IPS-11a (cell line): Measurements from ENCODE around the gene NUS1.
"Not testable (repeated sequence)": the region's sequence is repeated elsewhere in the genome, so short reads cannot be mapped to it uniquely, and the experiment has no call there.

Experiments
- H3K4me3 ChIP-seq: one replicate; pipeline ENCODE4 v1.5.1; 2013; ENCODE audit warnings: low read depth, low read length, control low read depth

Gene NUS1

DNA sequence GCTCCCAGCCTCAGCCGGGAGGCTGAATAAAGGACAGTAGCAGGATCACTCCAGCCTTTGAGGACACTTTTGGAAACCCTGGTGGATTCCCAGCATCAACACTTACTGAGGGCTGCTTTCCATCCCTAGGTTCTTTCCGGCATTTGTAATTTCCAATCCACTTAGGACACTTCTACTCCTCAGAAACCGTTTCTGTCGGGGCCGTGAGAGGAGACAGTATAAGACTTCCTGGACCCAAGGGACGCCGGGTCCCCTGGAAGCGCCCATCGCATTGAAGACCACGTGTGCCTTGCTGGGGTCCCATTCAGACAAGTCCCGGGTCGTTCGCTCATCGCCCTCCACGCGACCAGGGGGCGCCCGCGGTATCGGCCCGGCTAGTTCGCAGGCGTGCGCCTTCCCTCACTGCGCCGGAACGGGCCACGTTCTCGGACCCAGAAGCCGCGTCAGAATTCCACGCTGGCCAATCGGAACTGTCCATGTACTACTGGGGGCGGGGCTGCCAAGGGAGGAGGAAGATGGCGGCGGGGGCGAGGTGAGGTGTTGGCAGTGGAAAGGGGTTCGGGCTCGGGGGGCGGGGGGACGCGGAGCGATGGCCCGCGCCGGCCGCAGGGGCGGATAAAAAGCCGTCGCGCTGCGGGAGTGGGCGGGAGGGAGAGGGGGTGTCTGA is at the start of gene NUS1:
TSS of gene NUS1 (plus strand) at position 479 of the 667 bp plus-strand sequence. CDS start 202 bp downstream, outside the sequence.
- peak within 1 kb of the TSS; percentile 82 for H3K4me3 ChIP-seq

DNA sequence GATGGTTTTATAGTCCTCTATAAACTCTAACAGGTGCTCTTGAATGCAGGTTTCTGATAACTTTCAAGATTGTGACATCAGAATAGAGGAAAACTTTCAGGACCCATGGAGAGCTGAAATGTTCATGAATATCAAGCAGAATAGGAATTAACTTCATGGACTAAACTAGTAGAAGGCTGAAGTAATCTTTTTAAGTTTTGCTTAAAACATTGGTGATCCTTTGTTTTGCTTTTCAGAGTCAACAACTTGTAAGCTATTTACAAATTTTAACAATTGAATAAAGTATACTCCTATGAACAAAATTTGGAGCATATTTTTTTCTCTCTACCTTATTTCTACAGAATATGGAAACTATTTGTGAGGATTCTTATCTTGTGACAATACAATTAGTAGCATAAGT is 47.7 kb upstream of the NUS1 start:
- no peak overlapping the region for H3K4me3 ChIP-seq

DNA sequence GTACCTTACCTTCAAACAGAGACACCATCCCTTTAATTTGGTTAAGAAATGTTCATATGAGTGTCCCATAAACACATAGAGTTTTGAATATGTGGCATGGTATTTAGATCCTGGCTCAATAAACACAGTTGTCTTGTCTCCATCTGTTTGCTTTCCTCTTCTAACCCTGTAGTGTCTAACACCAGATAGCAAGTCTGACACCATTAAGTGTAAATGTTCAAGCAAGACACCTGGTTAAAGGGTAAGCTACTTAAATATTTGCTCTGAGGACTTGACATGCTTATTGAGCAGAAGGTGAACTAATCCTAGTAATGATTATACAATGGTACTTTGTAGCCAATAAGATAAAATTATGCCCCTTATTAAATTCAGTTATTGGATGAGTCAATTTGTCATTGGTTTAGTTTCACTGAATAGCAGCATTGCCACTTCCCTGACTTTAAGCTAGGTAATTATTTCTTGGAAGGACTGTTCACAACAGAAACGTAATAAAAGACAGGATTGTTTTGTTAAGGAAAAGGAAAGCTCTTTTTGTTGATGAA is 46.1 kb upstream of the NUS1 start:
- no peak overlapping the region for H3K4me3 ChIP-seq

DNA sequence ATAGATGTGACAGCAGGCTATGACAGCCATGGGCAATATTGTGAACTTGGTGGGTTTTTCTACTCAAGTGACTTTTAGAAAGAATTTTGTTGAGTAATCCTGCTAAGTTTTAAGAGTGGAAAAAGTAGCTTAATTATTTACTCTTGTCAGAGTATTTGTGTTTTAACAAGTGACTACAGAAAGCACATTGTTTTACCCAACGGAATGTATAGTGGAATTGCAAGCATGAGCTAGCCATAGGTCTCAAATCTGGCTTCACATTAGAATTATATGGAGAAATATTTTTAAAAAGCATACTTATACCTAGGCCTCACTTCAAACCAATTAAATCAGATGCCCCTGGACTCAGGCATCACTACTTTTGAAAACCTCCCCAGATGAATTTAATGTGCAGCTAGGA is 37.5 kb upstream of the NUS1 start:
- no peak overlapping the region for H3K4me3 ChIP-seq

DNA sequence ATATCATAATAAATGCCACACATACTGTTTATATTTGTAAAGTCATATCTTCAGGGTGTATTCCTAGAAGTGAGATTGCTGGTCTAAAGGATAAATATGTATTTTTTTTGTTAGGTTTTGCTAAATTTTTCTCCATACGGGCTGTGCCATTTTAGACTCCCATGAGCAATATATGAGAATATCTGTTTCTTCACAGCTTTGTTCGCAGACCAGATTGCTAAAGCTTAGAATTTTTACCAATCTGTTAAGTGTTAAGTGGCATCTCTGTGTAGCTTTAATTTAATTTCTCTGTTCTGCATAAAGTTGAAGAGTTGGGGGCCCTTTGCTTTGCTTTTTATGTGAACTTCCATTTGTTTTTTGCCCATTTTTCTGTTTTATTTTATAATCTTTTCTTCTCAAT is 32.3 kb upstream of the NUS1 start:
- no peak overlapping the region for H3K4me3 ChIP-seq

DNA sequence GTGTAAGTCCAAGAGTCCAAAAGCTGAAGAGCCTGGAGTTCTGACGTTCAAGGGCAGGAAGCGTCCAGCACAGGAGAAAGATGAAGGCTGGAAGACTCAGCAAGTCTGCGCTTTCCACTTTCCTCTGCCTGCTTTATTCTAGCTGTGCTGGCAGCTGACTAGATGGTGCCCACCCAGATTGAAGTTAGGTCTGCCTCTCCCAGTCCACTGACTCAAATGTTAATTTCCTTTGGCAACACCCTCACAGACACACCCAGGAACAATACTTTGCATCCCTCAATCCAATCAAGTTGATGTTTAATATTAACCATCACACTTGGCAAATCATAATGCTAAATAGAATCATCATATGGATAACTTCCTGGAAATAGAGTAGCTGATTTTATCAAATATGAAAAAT is 23.3 kb upstream of the NUS1 start:
- not testable (repeated sequence) for H3K4me3 ChIP-seq

DNA sequence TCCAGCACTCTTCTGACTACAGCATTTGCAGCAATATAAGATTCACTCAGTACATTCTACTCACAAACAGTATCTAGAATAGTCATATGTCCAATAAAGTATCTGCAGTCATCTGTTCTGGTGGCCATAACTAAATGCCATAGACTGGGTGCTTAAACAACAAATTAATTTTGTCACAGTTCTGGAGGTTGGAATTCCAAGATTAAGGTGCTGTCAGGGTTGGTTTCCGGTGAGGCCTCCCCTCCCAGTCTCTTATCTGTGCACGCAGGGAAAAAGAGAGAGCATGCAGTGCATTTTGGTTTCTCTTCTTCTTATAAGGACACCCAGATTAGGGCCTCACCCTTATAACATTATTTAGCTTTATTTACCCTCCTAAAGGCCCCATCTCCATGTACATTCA is 21.3 kb upstream of the NUS1 start:
- H3K4me3 ChIP-seq: no peak overlapping the region

DNA sequence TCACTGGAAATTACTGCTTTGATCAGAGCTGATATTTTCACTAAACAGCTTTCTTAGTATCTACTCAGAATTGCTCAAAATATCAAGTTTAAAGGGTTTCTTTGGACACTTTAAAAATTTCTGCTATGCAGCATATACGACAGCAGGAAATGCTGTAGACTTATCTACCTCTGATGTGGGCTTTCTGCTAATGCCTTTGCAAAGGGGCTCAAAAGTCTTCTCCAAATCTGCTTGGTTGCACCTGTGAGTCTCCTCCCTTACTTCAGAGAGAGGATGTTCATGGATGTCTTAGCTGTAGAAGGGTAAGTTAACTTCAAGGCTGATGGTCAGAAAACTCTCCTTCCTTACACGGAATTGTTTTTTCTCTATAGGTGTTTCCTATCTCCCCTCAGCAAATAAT is 19.9 kb upstream of the NUS1 start:
- H3K4me3 ChIP-seq: no peak overlapping the region

DNA sequence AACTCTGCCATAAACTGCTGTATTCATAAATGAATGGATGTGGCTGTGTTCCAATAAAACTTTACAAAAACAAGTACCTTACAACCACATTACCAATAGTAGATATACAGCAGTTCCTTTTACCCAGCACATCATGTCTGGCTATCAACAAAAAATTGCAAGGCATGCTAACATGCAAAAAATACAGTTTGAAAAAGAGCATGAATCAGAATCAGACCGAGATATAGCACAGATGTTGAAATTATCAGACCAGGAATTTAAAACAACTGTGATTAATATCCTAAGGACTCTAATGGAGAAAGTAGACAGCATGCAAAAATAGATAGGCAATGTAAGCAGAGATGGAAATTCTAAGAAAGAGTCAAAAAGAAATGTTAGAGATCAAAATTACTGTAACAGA is 8.4 kb upstream of the NUS1 start:
- H3K4me3 ChIP-seq: no peak overlapping the region

DNA sequence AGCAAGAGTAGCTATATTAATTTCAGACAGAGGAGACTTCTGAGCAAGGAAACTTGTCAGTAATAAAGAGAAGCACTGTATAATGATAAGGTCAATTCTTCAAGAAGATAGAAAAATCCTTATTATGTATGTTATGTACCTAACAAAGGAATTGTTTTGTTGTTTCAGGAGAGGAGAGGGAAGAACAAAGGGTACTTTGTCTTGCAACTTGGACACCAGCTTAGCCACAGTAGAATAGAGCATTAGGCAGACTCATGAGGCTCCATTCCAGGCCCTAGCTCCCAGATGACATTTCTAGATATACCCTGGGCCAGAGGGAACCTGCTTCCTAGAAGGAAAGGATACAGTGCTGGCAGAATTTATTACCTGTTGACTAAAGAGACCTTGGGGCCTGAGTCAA is 6.5 kb upstream of the NUS1 start:
- H3K4me3 ChIP-seq: no peak overlapping the region

DNA sequence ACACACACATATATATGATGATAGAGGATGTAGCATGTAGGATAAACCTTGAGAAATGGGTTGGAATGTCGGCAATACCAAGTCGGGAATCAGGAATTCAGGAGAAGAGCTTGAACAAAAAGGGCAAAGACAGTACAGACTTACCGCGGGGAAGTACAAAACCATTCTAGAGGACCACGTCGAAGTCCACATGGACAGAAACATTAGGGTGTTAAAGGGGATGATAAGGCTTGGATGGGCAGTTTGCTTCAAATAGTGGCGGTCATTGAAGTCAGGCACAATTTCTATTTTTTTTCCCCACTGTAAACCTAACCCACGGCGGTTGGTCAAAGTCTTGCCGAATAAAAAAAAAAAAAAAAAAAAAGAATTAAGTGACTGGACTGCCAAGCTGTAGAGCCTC is 766 bp upstream of the NUS1 start:
- H3K4me3 ChIP-seq: peak overlapping the region; percentile 41

DNA sequence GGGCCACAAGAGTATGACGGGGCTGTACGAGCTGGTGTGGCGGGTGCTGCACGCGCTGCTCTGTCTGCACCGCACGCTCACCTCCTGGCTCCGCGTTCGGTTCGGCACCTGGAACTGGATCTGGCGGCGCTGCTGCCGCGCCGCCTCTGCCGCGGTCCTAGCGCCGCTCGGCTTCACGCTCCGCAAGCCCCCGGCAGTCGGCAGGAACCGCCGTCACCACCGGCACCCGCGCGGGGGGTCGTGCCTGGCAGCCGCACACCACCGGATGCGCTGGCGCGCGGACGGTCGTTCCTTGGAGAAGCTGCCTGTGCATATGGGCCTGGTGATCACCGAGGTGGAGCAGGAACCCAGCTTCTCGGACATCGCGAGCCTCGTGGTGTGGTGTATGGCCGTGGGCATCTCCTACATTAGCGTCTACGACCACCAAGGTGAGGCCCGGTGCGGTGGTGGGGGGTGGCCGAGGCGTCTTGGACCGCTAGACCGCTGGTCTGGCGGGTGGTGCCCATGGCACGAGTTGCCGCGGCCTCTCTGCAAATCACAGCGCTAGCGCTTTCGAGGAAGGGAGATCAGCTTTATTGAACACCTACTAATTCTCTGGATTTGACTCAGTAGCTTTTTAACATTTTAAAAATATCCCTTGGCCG is 511 bp downstream of the NUS1 start:
- H3K4me3 ChIP-seq: peak overlapping the region; percentile 82

DNA sequence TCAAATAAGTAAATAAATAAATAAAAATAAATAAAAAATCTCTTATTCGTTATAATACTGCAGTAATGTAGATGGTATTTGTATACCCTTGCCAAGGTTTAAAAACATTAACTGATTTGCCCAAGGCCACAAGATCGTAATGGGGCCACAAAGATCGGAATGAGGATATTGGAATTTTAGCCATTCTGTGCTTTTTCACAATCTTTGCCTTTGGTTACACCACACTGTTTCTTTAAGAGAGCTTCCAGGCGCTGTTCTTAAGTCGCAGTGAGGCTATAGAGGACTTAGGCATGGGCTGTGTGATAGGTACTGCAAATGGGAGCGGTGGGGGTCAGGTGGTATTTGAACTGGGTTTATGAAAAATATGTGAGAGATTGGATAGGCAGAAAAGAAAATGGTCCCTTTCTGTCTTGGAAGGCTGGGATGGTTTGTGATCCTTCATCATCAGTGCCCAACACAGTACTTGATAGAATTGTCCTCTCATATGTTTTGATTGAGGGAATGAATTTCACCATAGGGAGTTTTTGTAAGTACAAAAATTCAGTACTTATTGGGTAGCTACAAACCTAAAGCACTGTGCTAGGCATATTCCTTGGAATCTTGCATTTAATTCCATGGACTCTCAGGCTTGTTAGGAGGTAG is 1.4 kb downstream of the NUS1 start:
- peak overlapping the region; percentile 82 for H3K4me3 ChIP-seq

DNA sequence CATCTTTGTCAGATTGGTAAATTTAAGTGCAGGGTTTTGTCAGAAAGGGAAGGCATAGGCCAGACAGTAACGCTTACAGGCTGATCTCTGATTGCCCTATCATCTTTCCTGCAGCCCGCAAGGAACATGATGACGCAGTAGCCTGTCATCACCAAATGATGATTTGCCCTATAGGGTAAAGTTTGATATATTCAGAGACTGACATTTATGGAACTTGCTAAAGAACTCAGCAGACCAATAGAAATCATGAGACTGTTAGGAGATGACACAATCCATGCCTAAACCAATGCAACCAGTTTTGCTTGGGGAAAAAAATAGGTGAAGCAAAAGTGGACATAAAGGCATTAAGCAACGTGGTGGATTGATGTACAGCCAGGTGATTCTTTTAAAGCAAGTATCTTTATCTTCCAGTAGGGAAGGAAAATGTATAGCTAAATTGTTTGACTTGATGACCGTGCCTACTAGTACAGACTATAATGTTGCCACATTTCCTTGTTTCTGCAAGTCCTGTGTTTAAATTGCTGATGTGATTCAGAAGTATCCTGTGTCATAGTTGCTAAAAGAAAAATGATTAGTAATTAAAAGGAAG is 2.4 kb downstream of the NUS1 start:
- no peak overlapping the region for H3K4me3 ChIP-seq

DNA sequence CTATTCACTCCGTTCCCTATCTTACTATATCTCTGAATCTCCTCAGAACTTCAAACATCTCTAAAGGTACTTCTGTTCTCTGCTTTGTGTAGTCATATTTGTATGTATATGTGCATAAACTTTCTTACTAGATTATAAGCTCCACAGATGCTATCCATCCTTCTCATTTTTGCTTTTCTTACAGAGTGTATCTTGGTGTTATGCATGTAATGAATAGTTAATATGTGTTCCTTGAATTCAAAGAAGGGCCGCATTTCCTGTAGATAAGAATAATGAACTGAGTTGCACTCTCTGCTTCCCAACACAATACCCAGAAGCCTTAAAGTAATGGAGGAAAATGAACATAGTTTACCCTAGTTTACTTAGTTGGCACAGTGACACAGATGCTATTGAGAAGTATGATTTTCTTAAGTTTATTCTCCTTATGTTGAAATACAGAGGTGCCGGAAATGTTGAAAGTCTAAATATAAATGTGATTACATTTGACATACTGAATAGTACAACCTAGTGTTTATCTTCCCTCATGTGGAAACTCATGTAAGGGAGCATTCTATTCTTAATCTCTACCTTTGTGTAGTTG is 6.0 kb downstream of the NUS1 start:
- no peak overlapping the region for H3K4me3 ChIP-seq

DNA sequence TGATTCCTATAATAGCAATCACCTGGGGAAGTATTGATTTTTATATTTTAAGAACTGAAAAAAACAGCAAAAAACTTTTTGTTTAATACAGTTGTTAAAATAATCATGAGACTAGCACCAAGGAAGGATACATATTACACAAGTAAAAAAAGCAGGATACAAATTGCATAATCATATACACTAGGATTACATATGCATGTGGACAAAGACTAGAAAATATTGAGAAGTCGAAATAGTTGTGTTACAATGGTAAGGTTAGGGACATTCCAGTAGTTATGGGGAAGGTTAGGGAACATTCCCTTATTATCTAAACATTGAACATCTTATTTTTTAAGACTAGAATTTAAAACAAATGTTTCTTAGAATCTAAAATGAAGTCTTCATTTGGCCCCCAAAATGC is 9.5 kb downstream of the NUS1 start:
- no peak overlapping the region for H3K4me3 ChIP-seq

DNA sequence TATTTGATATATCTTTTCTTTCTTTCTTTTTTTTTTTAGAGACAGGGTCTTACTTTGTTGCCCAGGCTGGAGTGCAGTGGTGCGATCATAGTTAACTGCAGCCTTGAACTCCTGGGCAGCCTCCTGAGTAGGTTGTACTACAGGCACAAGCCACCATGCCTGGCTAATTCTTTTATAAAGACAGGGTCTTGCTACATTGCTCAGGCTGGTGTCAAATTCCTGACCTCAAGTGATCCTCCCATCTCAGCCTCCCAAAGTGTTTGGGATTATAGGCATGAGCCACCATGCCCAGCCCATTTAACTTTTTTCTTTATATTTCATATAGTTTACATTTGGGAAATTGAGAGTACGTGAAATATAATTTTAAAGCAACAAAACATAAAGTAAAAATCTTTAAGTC is 10.1 kb downstream of the NUS1 start:
- no peak overlapping the region for H3K4me3 ChIP-seq

DNA sequence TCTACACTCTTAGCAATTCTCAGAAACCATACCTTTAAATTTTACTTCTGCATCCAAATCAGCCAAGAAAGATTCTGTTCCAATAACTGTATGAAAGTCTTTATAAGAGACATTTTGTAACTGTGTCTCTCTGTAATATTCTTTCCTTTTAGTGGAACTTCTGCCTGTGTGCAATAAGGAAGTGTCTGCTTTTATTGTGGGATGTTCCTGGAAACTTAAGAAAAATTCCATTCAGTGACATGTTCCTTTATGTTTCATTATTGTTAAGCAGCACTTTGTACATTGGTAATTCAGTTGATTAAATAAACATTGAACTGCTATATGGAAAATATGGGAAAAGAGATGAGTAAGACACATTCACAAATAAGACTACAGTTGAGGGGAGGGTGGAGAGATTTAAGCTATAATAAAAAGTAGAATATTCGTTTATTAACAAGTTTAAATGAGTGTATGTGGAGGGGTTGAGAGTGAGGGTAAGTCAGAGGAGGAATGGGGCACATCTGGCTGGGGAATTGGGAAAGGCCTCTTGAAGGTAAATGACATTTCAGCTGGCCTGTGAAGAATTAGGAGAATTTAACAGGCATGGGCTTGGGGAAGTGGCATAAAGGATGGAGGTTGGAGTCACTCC is 11.9 kb downstream of the NUS1 start:
- no peak overlapping the region for H3K4me3 ChIP-seq

DNA sequence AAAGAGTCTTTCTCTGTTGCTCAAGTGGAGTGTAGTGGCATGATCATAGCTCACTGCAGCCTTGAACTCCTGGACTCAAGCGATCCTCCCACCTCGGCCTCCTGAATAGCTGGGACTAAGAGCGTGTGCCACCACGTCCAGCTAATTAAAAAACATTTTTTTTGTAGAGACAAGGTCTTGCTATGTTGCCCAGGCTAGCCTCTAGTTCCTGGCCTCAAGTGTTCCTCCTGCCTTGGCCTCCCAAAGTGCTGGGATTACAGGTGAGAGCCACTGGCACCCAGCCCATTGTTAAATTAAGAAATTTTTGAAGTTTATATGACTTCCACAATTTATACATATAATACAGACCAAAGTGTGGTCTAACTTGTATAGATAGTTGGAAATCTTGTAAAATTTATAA is 14.3 kb downstream of the NUS1 start:
- H3K4me3 ChIP-seq: not testable (repeated sequence)

DNA sequence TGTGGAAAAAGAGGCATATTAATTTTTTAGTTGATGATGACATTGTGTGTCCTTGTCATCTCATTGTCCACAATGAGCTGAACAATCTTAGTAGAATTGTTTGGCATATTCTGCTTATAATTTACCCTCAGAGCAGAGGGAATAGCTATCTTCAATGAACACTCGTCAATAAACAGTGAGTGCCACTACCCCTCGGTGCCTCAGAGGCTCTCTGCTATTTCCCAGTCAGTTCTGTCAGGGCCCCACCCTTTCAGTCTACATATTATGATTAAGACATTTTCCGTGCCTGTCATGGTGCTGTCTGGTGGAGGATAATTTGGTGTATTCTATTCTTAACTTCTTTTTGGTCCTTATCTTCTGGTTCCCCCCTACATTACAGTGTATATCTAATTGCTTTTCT is 31.2 kb downstream of the NUS1 start:
- H3K4me3 ChIP-seq: no peak overlapping the region

DNA sequence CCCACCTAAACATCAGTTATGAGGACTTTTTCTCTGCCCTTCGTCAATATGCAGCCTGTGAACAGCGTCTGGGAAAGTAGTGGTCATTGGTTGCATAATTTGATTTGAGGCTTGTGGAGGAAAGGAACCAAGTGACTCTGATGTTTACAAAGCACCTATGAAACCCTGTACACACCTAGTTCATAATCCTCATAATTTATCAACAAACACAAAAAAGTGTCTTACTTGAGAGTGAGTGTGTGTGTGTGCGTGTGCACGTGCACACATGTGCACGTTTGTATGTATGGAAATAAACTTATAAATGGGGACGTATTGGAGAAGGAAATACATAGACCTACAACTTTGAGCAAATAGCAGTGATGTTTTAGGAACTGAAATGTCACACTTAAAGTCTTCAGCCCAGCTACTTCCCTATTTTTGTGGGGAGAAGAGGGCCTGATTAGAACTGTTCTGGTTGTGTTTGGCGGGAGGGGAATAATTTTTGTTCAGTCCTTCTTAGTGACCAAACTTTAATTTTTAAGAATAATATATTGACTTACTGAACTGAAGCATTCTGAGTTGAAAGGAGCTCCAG is 31.8 kb downstream of the NUS1 start:
- not testable (repeated sequence) for H3K4me3 ChIP-seq
